ENCODE measurements around the gene MTMR4.

- TF ChIP-seq POLR2AphosphoS5 (IDR thresholded peaks at IDR 0.05; ENCODE audit: low read depth, low read length) (peak; percentile 35; the same call in 1 of the 2 replicates), POLR2A (IDR thresholded peaks at IDR 0.05; ENCODE audit: low read depth, low read length) (0 out of 2 replicates have a peak, but pooled peaks have one; percentile 56), TAF1 (IDR thresholded peaks at IDR 0.05; ENCODE audit: borderline replicate concordance, low read depth, low read length) (peak; percentile 50; the same call in 1 of the 2 replicates)
Measured at GRCh38 chr17:58513267-58513964, 1.0 kb downstream of the MTMR4 start.

Data from GM12892 (cell line).